Sigmoid colon (tissue), 7 donors: ENCODE measurements around the gene CDH7. TPM values are rescaled to one million over a fixed set of nuclear protein-coding genes. Genes with fewer than 3 reads are reported as not detected.

Source experiments
- DNase-seq: peaks from one replicate; pipeline ENCODE4 v3.0.0-alpha.2; 2019
- H3K27ac ChIP-seq, 4 donors: fragments of 200-600 bp; sonication (generic); one replicate each; pipeline ENCODE4 v1.5.1; 2016 to 2019; ENCODE audit warnings: mild to moderate bottlenecking in 1 of 4
- H3K27me3 ChIP-seq, 3 donors: fragments of 200-600 bp; sonication (generic); one replicate each; pipeline ENCODE4 v1.5.1; 2019; ENCODE audit warnings: mild to moderate bottlenecking in 1 of 3
- H3K36me3 ChIP-seq, 4 donors: fragments of 200-600 bp; sonication (generic); one replicate each; pipeline ENCODE4 v1.5.1; 2016 to 2019
- H3K4me1 ChIP-seq, 4 donors: fragments of 200-600 bp; sonication (generic); one replicate each; pipeline ENCODE4 v1.5.1; 2017 to 2019
- H3K4me3 ChIP-seq, 4 donors: fragments of 200-600 bp; sonication (generic); one replicate each; pipeline ENCODE4 v1.5.1; 2017 to 2019; ENCODE audit warnings: mild to moderate bottlenecking in 2 of 4, moderate library complexity in 1 of 4
- H3K9me3 ChIP-seq, 4 donors: fragments of 200-600 bp in 3 of 4; sonication (generic) in 3 of 4; one replicate each; pipeline versions ENCODE4 v1.5.1 to v1.6.1; 2013 to 2019
- CTCF ChIP-seq, 4 experiments: fragments of 450-650 bp in 3 of 4; fragments of 200-600 bp in 1 of 4; IDR thresholded peaks; one replicate each; pipeline ENCODE4 v1.5.1; 2016 to 2019; ENCODE audit warnings: antibody characterized with exemption in 4 of 4, mild to moderate bottlenecking in 3 of 4, moderate library complexity in 2 of 4
- EP300 ChIP-seq, 4 donors: sonication (generic); formaldehyde crosslinking; IDR thresholded peaks; one replicate each; pipeline ENCODE4 v1.6.1; 2017; ENCODE audit warnings: antibody characterized with exemption in 4 of 4
- POLR2A ChIP-seq, 2 donors: fragments of 450-650 bp; IDR thresholded peaks; one replicate each; pipeline ENCODE4 v1.6.1; 2016; ENCODE audit warnings: antibody characterized with exemption in 2 of 2, mild to moderate bottlenecking in 2 of 2, moderate library complexity in 2 of 2
- POLR2AphosphoS5 ChIP-seq, 4 donors: sonication (generic); formaldehyde crosslinking; IDR thresholded peaks; one replicate each; pipeline ENCODE4 v1.6.1; 2017; ENCODE audit warnings: antibody characterized with exemption in 4 of 4
- WGBS, 2 donors: extraction: QIAGEN DNeasy Blood & Tissue Kit; methylation state at CpG; one replicate each; pipeline ENCODE4 v1.1.7; 2013; 5-methylcytosine and 5-hydroxymethylcytosine counted together
- intact Hi-C: fragments of 100-400 bp; cut with DNase I; formaldehyde crosslinking; loops from one replicate; pipeline ENCODE4 v1.15.1; 2023
- polyA plus RNA-seq, 3 donors: library from polyadenylated mRNA; stranded (reverse); fragments of 200-250 nt; gene quantifications; one replicate each; pipeline ENCODE4 v1.2.3, GENCODE V29; 2013
- total RNA-seq, 4 donors: library from RNA; depleted of rRNA; stranded (reverse); fragments of >200 nt; gene quantifications; one replicate each; pipeline ENCODE4 v1.1.0, GENCODE V29; 2016
- donor health status: healthy with polysubstance abuse.
- donor health status: Bipolar disorder and iron deficiency.
- donor health status: healthy.

Gene CDH7
- total and polyA plus RNA-seq, 7 donors: 0.01 TPM; not detected in 6

DNA sequence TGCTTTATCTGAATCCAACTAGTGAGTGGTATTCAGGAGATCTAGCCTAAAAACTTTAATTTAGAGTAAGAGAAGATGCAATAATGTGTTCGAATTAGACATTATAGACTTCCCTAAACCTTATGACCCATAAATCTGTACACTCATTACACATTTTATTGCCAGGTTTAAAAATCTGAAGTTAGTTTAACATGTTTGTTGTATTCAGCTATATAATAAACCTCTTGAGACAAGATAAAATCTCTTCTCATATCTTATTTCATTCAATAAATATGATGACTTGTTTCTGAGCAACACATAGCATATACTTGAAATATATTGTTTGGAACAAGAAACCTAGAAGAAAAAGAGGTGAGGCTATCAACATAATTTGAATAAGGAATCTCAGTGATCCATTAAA lies 150.7 kb downstream of the CDH7 start:
- TF ChIP-seq EP300 (IDR thresholded peaks at IDR 0.05) (no peak), POLR2A (IDR thresholded peaks at IDR 0.05) (no peak), POLR2AphosphoS5 (IDR thresholded peaks at IDR 0.05) (no peak), CTCF (IDR thresholded peaks at IDR 0.05) (no peak)
- no peak overlapping the region for H3K4me3 ChIP-seq
- H3K36me3 ChIP-seq: no peaks in the 10 kb centered on the region
- intact Hi-C loops: no loop called here
- no peaks in the 10 kb centered on the region for H3K4me1 ChIP-seq
- H3K27me3 ChIP-seq: no peaks in the 10 kb centered on the region
- no peak for DNase-seq
- no peak overlapping the region for H3K27ac ChIP-seq
- no peaks in the 10 kb centered on the region for H3K9me3 ChIP-seq
- 7 to 66% methylated on average over 1 of the region's 1 CpG for WGBS, 2 donors

DNA sequence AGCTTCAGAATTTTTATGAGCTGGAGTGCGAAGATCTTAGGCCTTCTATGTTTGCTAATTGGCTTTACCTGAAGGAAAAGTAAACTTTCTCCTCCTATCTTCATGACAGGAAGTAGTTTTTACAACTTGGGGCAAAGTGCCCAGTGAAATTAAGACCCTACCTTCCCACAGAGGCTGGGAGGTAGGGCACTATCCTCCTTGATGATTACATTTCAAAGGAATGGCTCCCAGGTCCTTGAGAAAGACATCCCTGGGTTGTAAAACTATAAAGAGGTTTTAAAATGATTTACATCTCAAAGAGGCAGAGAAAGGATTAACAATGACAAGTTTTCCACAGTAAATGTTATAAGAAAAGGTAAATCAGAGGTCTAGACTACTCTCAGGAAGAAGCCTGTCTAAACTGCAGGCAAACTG lies 155.8 kb downstream of the CDH7 start:
- Histone ChIP-seq H3K4me3 (no peak overlapping the region), H3K9me3 (no peaks in the 10 kb centered on the region), H3K36me3 (no peaks in the 10 kb centered on the region), H3K4me1 (no peaks in the 10 kb centered on the region), H3K27ac (no peak overlapping the region), H3K27me3 (no peaks in the 10 kb centered on the region)
- intact Hi-C loops: no loop called here
- TF ChIP-seq POLR2AphosphoS5 (IDR thresholded peaks at IDR 0.05) (no peak), POLR2A (IDR thresholded peaks at IDR 0.05) (no peak), CTCF (IDR thresholded peaks at IDR 0.05) (no peak), EP300 (IDR thresholded peaks at IDR 0.05) (no peak)
- WGBS, 2 donors: 28 to 69% methylated on average over 1 of the region's 1 CpG
- no peak for DNase-seq

GRCh38 chr18:65907281-65907680 lies 156.5 kb downstream of the CDH7 start:
- no peak overlapping the region for H3K27ac ChIP-seq
- 12 to 52% methylated on average over 2 of the region's 2 CpGs for WGBS, 2 donors
- no peaks in the 10 kb centered on the region for H3K9me3 ChIP-seq
- H3K4me1 ChIP-seq: no peaks in the 10 kb centered on the region
- H3K4me3 ChIP-seq: no peak overlapping the region
- DNase-seq: no peak
- intact Hi-C loops: no loop called here
- H3K27me3 ChIP-seq: no peaks in the 10 kb centered on the region
- TF ChIP-seq CTCF (IDR thresholded peaks at IDR 0.05) (no peak), POLR2A (IDR thresholded peaks at IDR 0.05) (no peak), EP300 (IDR thresholded peaks at IDR 0.05) (no peak), POLR2AphosphoS5 (IDR thresholded peaks at IDR 0.05) (no peak)
- H3K36me3 ChIP-seq: no peaks in the 10 kb centered on the region

DNA sequence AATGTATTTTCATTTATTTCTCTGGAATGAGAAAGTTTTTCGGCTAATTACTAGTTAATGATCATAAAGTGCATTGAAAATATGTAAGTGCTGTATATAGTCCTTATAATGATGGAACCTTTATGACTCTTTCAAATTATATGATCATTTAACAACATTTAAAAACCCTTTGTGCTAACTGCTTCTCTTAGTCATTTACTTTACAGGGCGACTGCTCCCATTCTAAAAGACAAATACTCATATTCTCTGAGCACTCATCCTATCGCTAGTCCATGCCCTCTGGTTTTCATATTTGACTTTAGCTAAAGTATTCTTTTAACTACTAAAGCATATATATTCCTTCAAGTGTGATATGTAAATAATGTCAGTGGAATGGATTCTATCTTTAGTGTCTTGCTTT lies 168.2 kb downstream of the CDH7 start:
- no peaks in the 10 kb centered on the region for H3K9me3 ChIP-seq
- intact Hi-C loops: no loop called here
- no peak overlapping the region for H3K27ac ChIP-seq
- H3K36me3 ChIP-seq: no peaks in the 10 kb centered on the region
- 23 to 48% methylated on average over 3 of the region's 3 CpGs for WGBS, 2 donors
- H3K4me3 ChIP-seq: no peak overlapping the region
- H3K27me3 ChIP-seq: no peaks in the 10 kb centered on the region
- H3K4me1 ChIP-seq: no peaks in the 10 kb centered on the region
- DNase-seq: no peak
- TF ChIP-seq POLR2A (IDR thresholded peaks at IDR 0.05) (no peak), EP300 (IDR thresholded peaks at IDR 0.05) (no peak), CTCF (IDR thresholded peaks at IDR 0.05) (no peak), POLR2AphosphoS5 (IDR thresholded peaks at IDR 0.05) (no peak)

- 85 to 91% methylated on average over 3 of the region's 3 CpGs for WGBS, 2 donors
- Histone ChIP-seq H3K4me3 (no peak overlapping the region), H3K27me3 (no peaks in the 10 kb centered on the region), H3K9me3 (no peaks in the 10 kb centered on the region), H3K27ac (no peak overlapping the region), H3K4me1 (no peaks in the 10 kb centered on the region), H3K36me3 (no peaks in the 10 kb centered on the region)
- no peak for DNase-seq
- TF ChIP-seq EP300 (IDR thresholded peaks at IDR 0.05) (no peak), POLR2AphosphoS5 (IDR thresholded peaks at IDR 0.05) (no peak), POLR2A (IDR thresholded peaks at IDR 0.05) (no peak), CTCF (IDR thresholded peaks at IDR 0.05) (no peak)
- intact Hi-C loops: no loop called here
Observed at GRCh38 chr18:65919663-65920062, 168.9 kb downstream of the CDH7 start.
